Measurements from ENCODE around the gene CASZ1.

DNA sequence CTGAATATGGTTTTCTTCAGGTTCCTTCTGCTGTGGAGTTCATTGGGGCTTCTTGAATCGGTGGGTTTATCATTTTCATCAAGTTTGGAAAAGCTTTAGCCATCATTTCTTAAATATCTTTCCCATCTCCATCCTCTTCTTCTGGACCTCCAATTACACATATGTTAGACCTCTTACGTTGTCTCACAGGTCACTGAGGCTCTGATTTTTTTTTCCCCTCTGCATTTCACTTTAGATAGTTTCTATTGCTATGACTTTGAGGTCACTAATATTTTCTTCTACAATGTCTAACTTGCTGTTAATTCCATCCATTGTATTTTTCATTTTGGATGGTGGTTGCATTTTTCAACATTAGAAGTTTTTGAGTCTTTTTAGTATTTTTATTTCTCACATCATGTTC lies 47.3 kb upstream of the CASZ1 start:
- TF ChIP-seq, protein P1, sequence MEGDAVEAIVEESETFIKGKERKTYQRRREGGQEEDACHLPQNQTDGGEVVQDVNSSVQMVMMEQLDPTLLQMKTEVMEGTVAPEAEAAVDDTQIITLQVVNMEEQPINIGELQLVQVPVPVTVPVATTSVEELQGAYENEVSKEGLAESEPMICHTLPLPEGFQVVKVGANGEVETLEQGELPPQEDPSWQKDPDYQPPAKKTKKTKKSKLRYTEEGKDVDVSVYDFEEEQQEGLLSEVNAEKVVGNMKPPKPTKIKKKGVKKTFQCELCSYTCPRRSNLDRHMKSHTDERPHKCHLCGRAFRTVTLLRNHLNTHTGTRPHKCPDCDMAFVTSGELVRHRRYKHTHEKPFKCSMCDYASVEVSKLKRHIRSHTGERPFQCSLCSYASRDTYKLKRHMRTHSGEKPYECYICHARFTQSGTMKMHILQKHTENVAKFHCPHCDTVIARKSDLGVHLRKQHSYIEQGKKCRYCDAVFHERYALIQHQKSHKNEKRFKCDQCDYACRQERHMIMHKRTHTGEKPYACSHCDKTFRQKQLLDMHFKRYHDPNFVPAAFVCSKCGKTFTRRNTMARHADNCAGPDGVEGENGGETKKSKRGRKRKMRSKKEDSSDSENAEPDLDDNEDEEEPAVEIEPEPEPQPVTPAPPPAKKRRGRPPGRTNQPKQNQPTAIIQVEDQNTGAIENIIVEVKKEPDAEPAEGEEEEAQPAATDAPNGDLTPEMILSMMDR (IDR thresholded peaks at IDR 0.05), result no peak
- TF ChIP-seq EZH2 (IDR thresholded peaks at IDR 0.05) (no peak), EZH2phosphoT487 (IDR thresholded peaks at IDR 0.05) (no peak)

Data from neural progenitor cell (in vitro differentiated cells).